Mesendoderm (in vitro differentiated cells): ENCODE data around the gene ITGA1.
A peak's percentile ranks its signal among the peaks of the same experiment; 100 is the strongest.

Experiments used
- DNase-seq: peaks from one replicate; pipeline ENCODE4 v3.0.0; 2013
- H2AK5ac ChIP-seq: 2 replicates; pipeline ENCODE4 v1.6.1; 2013; ENCODE audit warnings: low read length, inconsistent platforms
- H2BK120ac ChIP-seq: 2 replicates; pipeline ENCODE4 v1.6.1; 2013; ENCODE audit warnings: low read depth, mild to moderate bottlenecking, low read length, moderate library complexity, mixed read lengths
- H2BK15ac ChIP-seq: replicated peaks from 2 replicates; pipeline ENCODE4 v1.6.1; 2013; ENCODE audit warnings: low read depth, mild to moderate bottlenecking, moderate library complexity
- H2BK5ac ChIP-seq: 2 replicates; pipeline ENCODE4 v1.6.1; 2013; ENCODE audit warnings: low read length, inconsistent platforms
- H3K18ac ChIP-seq: 2 replicates; pipeline ENCODE4 v1.6.1; 2013; ENCODE audit warnings: mild to moderate bottlenecking, low read length, mixed read lengths
- H3K23ac ChIP-seq: one replicate; pipeline ENCODE4 v1.6.1; 2013; ENCODE audit warnings: low read length
- H3K27ac ChIP-seq: 2 replicates; pipeline ENCODE4 v1.5.1; 2013; ENCODE audit warnings: low read depth, mild to moderate bottlenecking, inconsistent platforms, low read length, moderate library complexity
- H3K27me3 ChIP-seq: 2 replicates; pipeline ENCODE4 v1.6.1; 2013; ENCODE audit warnings: low read length, control low read depth, mild to moderate bottlenecking, inconsistent platforms; ENCODE audit not compliant: insufficient read depth, poor library complexity
- H3K36me3 ChIP-seq: 2 replicates; pipeline ENCODE4 v1.6.1; 2013; ENCODE audit warnings: low read length, inconsistent platforms; ENCODE audit not compliant: control insufficient read depth, insufficient read depth
- H3K4ac ChIP-seq: one replicate; pipeline ENCODE4 v1.6.1; 2013; ENCODE audit warnings: low read depth, mild to moderate bottlenecking, low read length, moderate library complexity
- H3K4me1 ChIP-seq: 2 replicates; pipeline ENCODE4 v1.6.1; 2013; ENCODE audit warnings: low read depth, low read length, inconsistent platforms; ENCODE audit not compliant: control insufficient read depth
- H3K4me2 ChIP-seq: 2 replicates; pipeline ENCODE4 v1.6.1; 2013; ENCODE audit warnings: low read length
- H3K4me3 ChIP-seq: 2 replicates; pipeline ENCODE4 v1.5.1; 2013; ENCODE audit warnings: mild to moderate bottlenecking, low read length
- H3K56ac ChIP-seq: one replicate; pipeline ENCODE4 v1.6.1; 2013; ENCODE audit warnings: low read length
- H3K79me1 ChIP-seq: 2 replicates; pipeline ENCODE4 v1.6.1; 2013; ENCODE audit warnings: low read length, inconsistent platforms
- H3K79me2 ChIP-seq: 2 replicates; pipeline ENCODE4 v1.6.1; 2013; ENCODE audit warnings: mild to moderate bottlenecking, low read length; ENCODE audit not compliant: control insufficient read depth, insufficient read depth
- H3K9ac ChIP-seq: 2 replicates; pipeline ENCODE4 v1.6.1; 2013; ENCODE audit warnings: low read length, inconsistent platforms
- H4K5ac ChIP-seq: one replicate; pipeline ENCODE4 v1.6.1; 2013; ENCODE audit warnings: low read length
- H4K8ac ChIP-seq: one replicate; pipeline ENCODE4 v1.6.1; 2013; ENCODE audit warnings: low read depth, mild to moderate bottlenecking, control low read depth, low read length, moderate library complexity
- WGBS: extraction: QIAGEN DNeasy Blood & Tissue Kit; methylation state at CpG from one replicate; pipeline ENCODE4 v1.1.7; 2013; ENCODE audit warnings: low lambda C conversion rate, missing lambda C conversion rate; ENCODE audit not compliant: insufficient coverage; ENCODE audit errors: extremely low coverage; 5-methylcytosine and 5-hydroxymethylcytosine counted together

The ITGA1 gene

GRCh38 chr5:52783226-52783959 lies 4.3 kb upstream of the ITGA1 start:
- Histone ChIP-seq H4K8ac (no peak overlapping the region), H3K23ac (no peak overlapping the region), H3K27ac (no peak overlapping the region), H2BK120ac (no peak overlapping the region), H3K79me2 (no peaks in the 10 kb centered on the region), H2BK15ac (no peak overlapping the region), H3K9ac (no peak overlapping the region), H3K4me2 (no peak overlapping the region), H3K4ac (no peak overlapping the region), H3K56ac (no peak overlapping the region), H2AK5ac (no peak overlapping the region), H3K27me3 (no peaks in the 10 kb centered on the region), H3K4me1 (peaks cover 1% of the 10 kb centered on the region), H3K18ac (no peak overlapping the region), H3K79me1 (no peaks in the 10 kb centered on the region), H2BK5ac (no peak overlapping the region), H3K4me3 (no peak overlapping the region), H4K5ac (no peak overlapping the region), H3K36me3 (no peaks in the 10 kb centered on the region)
- no CpG with 5 or more reads among the region's 2 CpGs for WGBS
- no peak for DNase-seq

- Histone ChIP-seq H4K5ac (no peak overlapping the region), H3K36me3 (no peaks in the 10 kb centered on the region), H3K56ac (no peak overlapping the region), H3K79me1 (no peaks in the 10 kb centered on the region), H3K79me2 (no peaks in the 10 kb centered on the region), H3K27me3 (no peaks in the 10 kb centered on the region), H3K4me3 (no peak overlapping the region), H2BK5ac (no peak overlapping the region), H2BK15ac (no peak overlapping the region), H2BK120ac (no peak overlapping the region), H3K4me1 (peaks cover 1% of the 10 kb centered on the region), H2AK5ac (no peak overlapping the region), H3K27ac (no peak overlapping the region), H3K23ac (no peak overlapping the region), H4K8ac (no peak overlapping the region), H3K4me2 (no peak overlapping the region), H3K4ac (no peak overlapping the region), H3K9ac (no peak overlapping the region), H3K18ac (no peak overlapping the region)
- WGBS = no CpG with 5 or more reads among the region's 6 CpGs
- DNase-seq = no peak
Observed at GRCh38 chr5:52784737-52785136, 3.0 kb upstream of the ITGA1 start.

- Histone ChIP-seq H2BK120ac (no peak overlapping the region), H2AK5ac (no peak overlapping the region), H3K4me1 (peaks cover 1% of the 10 kb centered on the region), H4K5ac (no peak overlapping the region), H3K9ac (no peak overlapping the region), H3K18ac (no peak overlapping the region), H3K27ac (no peak overlapping the region), H4K8ac (no peak overlapping the region), H3K79me2 (no peaks in the 10 kb centered on the region), H2BK5ac (no peak overlapping the region), H3K4me3 (no peak overlapping the region), H2BK15ac (no peak overlapping the region), H3K4ac (no peak overlapping the region), H3K56ac (no peak overlapping the region), H3K79me1 (no peaks in the 10 kb centered on the region), H3K36me3 (no peaks in the 10 kb centered on the region), H3K4me2 (no peak overlapping the region), H3K23ac (no peak overlapping the region), H3K27me3 (no peaks in the 10 kb centered on the region)
- WGBS = 100% methylated on average over 2 of the region's 4 CpGs
- no peak for DNase-seq
Observed at GRCh38 chr5:52786391-52786790, 1.3 kb upstream of the ITGA1 start.

GRCh38 chr5:52786949-52787599 lies 642 bp upstream of the ITGA1 start:
- no CpG with 5 or more reads among the region's 11 CpGs for WGBS
- Histone ChIP-seq H4K5ac (no peak overlapping the region), H3K79me2 (no peaks in the 10 kb centered on the region), H3K23ac (no peak overlapping the region), H3K18ac (no peak overlapping the region), H4K8ac (no peak overlapping the region), H3K79me1 (no peaks in the 10 kb centered on the region), H3K4me3 (no peak overlapping the region), H2AK5ac (no peak overlapping the region), H2BK5ac (no peak overlapping the region), H3K4me2 (peak overlapping the region; percentile 50), H2BK120ac (no peak overlapping the region), H3K4me1 (peaks cover 1% of the 10 kb centered on the region), H3K27me3 (no peaks in the 10 kb centered on the region), H3K4ac (no peak overlapping the region), H3K9ac (peak overlapping the region; percentile 18), H2BK15ac (no peak overlapping the region), H3K36me3 (no peaks in the 10 kb centered on the region), H3K27ac (no peak overlapping the region), H3K56ac (no peak overlapping the region)
- DNase-seq = peak; percentile 72

- no CpG with 5 or more reads among the region's 7 CpGs for WGBS
- Histone ChIP-seq H4K8ac (no peak overlapping the region), H3K36me3 (no peaks in the 10 kb centered on the region), H3K4me3 (peak overlapping the region; percentile 75), H3K79me2 (no peaks in the 10 kb centered on the region), H3K4me1 (peaks cover 1% of the 10 kb centered on the region), H2BK5ac (no peak overlapping the region), H2BK120ac (no peak overlapping the region), H2BK15ac (no peak overlapping the region), H3K9ac (peak overlapping the region; percentile 69), H4K5ac (no peak overlapping the region), H3K27ac (peak overlapping the region; percentile 15), H3K56ac (peak overlapping the region; percentile 86), H3K23ac (peak overlapping the region; percentile 30), H3K18ac (no peak overlapping the region), H3K79me1 (no peaks in the 10 kb centered on the region), H2AK5ac (no peak overlapping the region), H3K4me2 (peak overlapping the region; percentile 80), H3K4ac (no peak overlapping the region), H3K27me3 (no peaks in the 10 kb centered on the region)
- no peak for DNase-seq
Observed at GRCh38 chr5:52788505-52788821, 747 bp downstream of the ITGA1 start.
